Spleen (tissue), 11 donors: ENCODE measurements around the gene COMMD7. TPM values are rescaled to one million over a fixed set of nuclear protein-coding genes. Genes with fewer than 3 reads are reported as not detected.

Source experiments
- DNase-seq: peaks from one replicate; pipeline ENCODE4 v3.0.0-alpha.2; 2020
- H3K27ac ChIP-seq, 8 donors: fragments of 200-600 bp; sonication (generic) in 7 of 8; 1 replicate in 4 of 8; 2 replicates in 4 of 8; pipeline versions ENCODE4 v1.5.0 to v1.8.0; 2016 to 2021; ENCODE audit warnings: inconsistent platforms in 4 of 8, mild to moderate bottlenecking in 4 of 8, moderate library complexity in 1 of 8
- H3K27me3 ChIP-seq, 7 donors: fragments of 200-600 bp; sonication (generic) in 6 of 7; replicated peaks in 1 of 7; 1 replicate in 4 of 7; 2 replicates in 3 of 7; pipeline versions ENCODE4 v1.5.0 to v1.8.0; 2016 to 2021; ENCODE audit warnings: inconsistent platforms in 3 of 7, mild to moderate bottlenecking in 1 of 7
- H3K36me3 ChIP-seq, 6 donors: fragments of 200-600 bp; sonication (generic) in 5 of 6; 1 replicate in 4 of 6; 2 replicates in 2 of 6; pipeline versions ENCODE4 v1.5.0 to v1.8.0; 2016 to 2021; ENCODE audit warnings: inconsistent platforms in 2 of 6
- H3K4me1 ChIP-seq, 6 donors: fragments of 200-600 bp; sonication (generic) in 5 of 6; 1 replicate in 3 of 6; 2 replicates in 3 of 6; pipeline versions ENCODE4 v1.5.0 to v1.8.0; 2016 to 2021; ENCODE audit warnings: inconsistent platforms in 3 of 6
- H3K4me3 ChIP-seq, 8 donors: fragments of 200-600 bp; sonication (generic) in 7 of 8; 1 replicate in 4 of 8; 2 replicates in 4 of 8; pipeline versions ENCODE4 v1.5.0 to v1.8.0; 2016 to 2021; ENCODE audit warnings: inconsistent platforms in 4 of 8, mild to moderate bottlenecking in 4 of 8, moderate library complexity in 2 of 8
- H3K9me3 ChIP-seq, 8 donors: fragments of 200-600 bp; sonication (generic) in 7 of 8; 1 replicate in 4 of 8; 2 replicates in 4 of 8; pipeline versions ENCODE4 v1.5.0 to v1.8.0; 2016 to 2021; ENCODE audit warnings: inconsistent platforms in 4 of 8
- CTCF ChIP-seq, 11 experiments: fragments of 200-600 bp in 7 of 11; fragments of 450-650 bp in 4 of 11; sonication (generic) in 4 of 11; IDR thresholded peaks in 8 of 11; conservative IDR thresholded peaks in 3 of 11; 1 replicate in 7 of 11; 2 replicates in 4 of 11; pipeline versions ENCODE4 v1.4.0 to v1.8.0; 2016 to 2021; ENCODE audit warnings: antibody characterized with exemption in 11 of 11, inconsistent platforms in 4 of 11, mild to moderate bottlenecking in 1 of 11
- POLR2A ChIP-seq, 3 donors: fragments of 450-650 bp; IDR thresholded peaks; one replicate each; pipeline ENCODE4 v1.5.1; 2017; ENCODE audit warnings: antibody characterized with exemption in 3 of 3, mild to moderate bottlenecking in 1 of 3
- POLR2AphosphoS5 ChIP-seq, 3 donors: sonication (generic); formaldehyde crosslinking; IDR thresholded peaks; one replicate each; pipeline ENCODE4 v1.5.1; 2017; ENCODE audit warnings: antibody characterized with exemption in 3 of 3
- WGBS, 5 donors: extraction: QIAGEN DNeasy Blood & Tissue Kit in 3 of 5; methylation state at CpG; one replicate each; pipeline versions ENCODE4 v1.1.5 to v1.1.7; 2013 to 2018; 5-methylcytosine and 5-hydroxymethylcytosine counted together
- intact Hi-C: fragments of 100-400 bp; cut with DNase I; formaldehyde crosslinking; loops from one replicate; pipeline ENCODE4 v1.15.0; 2023; ENCODE audit warnings: low total_unique reads
- polyA plus RNA-seq, 3 donors: library from polyadenylated mRNA; stranded (reverse); fragments of 200-250 nt; gene quantifications; one replicate each; pipeline ENCODE4 v1.2.1, GENCODE V29; 2013
- total RNA-seq, 7 donors: library from RNA; depleted of rRNA in 3 of 7; stranded (reverse); fragments of >200 nt in 3 of 7; fragmentation: NEBNext Ultra II Directional in 4 of 7; extraction: Animal tissue kit (Norgen Biotek cat#: 25700) in 4 of 7; gene quantifications; one replicate each; pipeline versions ENCODE4 v1.1.0 to v1.2.1, GENCODE V29; 2016 to 2021
- donor health status: healthy with polysubstance abuse.
- donor health status: DM: no; HTN: no; CAD: no; lungs with moderate emphysema.
- donor health status: DM: no; HTN: no; CAD: no.
- donor health status: Bipolar disorder and iron deficiency.
- donor health status: healthy.
- donor health status: DM: no; HTN: no; CAD: no.
- donor health status: DM: yes; HTN: yes; CAD: no.

Gene COMMD7
- total and polyA plus RNA-seq, 10 donors: 24.4 to 69.2 (median 38.1) TPM

DNA sequence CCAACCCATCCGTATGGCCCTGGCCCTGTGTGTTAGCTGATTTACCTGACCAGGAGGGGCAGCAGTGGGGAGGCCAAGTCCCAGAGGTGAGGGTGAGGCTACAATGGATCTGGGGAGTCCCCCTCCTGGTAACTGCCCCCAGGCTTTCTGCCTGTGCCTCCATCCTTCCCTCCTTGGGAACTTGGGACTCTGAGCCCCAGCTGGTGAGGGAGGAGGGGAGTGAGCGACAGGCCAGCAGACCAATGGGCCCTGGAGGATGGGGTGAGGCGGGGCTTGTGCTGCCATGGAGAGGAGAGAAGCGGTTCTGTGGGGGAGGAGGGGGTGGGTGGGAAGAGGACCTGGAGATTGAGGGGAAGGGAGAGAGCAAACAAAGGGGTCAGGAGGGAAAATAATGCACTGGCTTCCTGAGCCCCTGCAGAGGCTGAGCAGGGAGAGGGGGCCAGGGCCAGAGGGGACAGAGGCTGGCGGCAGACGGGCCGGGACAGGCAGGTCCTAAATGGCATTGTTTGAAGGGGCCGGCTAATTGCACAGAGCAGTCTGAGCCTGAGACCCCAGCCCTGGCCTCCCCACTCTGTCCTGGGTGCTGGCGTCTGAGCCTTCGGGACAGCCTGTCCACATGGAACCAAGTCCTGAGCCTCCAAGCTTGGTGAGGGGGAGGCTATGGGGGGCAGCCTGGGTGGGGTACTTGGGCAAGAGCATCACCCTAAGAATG, 36.4 kb upstream of the COMMD7 start:
- WGBS, 5 donors: 80 to 93% (median 91%) methylated on average over 10 of the region's 10 CpGs
- DNase-seq: no peak
- no peak for TF ChIP-seq CTCF (IDR thresholded peaks at IDR 0.05 in 8 of 11, conservative IDR thresholded peaks at IDR 0.05 in 3 of 11)
- TF ChIP-seq POLR2A (IDR thresholded peaks at IDR 0.05): no peak
- intact Hi-C loops: loop anchor here (2.0 to 10.0 kb wide), 2 partner anchors 105 to 515 kb away; no protein-coding TSS in a partner anchor
- no peaks in the 10 kb centered on the region for H3K27me3 ChIP-seq
- H3K9me3 ChIP-seq: no peaks in the 10 kb centered on the region
- no peaks in the 10 kb centered on the region for H3K4me1 ChIP-seq
- no peak overlapping the region for H3K27ac ChIP-seq
- no peaks in the 10 kb centered on the region for H3K36me3 ChIP-seq
- no peak overlapping the region for H3K4me3 ChIP-seq

DNA sequence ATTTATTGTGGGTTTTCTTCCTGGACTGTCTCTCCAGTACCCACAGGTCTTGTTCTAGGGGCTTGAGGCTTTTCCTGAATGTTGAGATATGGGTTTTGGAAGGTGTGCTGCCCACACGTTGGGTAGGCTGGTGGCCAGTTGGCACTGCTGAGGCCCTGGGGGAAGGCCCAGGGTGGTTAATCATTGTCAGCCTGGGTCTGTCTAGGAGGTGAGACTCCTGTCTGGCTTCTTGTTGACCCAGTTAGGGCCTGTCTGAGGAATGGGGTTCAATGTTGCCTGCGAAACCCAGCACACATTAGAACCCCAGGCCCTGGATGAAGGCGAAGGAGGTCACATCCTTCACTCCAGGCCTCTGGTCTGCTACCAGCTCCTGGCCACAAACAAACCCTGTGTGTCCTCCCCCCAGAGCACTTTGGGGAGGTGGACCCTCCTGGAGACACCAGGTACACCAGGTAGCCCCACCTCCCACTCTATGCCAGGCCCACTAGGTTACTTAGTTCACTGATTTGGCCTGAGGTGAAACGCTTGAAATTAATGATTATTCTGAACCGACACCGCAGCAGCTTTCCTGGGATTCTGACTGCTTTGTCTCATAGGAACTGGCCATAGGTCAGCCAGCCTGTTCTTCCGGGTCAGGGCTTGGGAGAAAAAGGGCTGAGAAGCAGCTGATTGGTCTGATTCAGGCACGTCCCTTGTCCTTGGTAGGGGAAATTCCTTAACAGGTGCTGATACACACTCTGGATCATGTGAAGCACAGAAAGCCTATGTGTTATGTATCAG, 34.1 kb upstream of the COMMD7 start:
- WGBS, 5 donors: 90 to 93% (median 92%) methylated on average over 7 to 8 of the region's 8 CpGs
- Histone ChIP-seq H3K36me3 (no peaks in the 10 kb centered on the region), H3K9me3 (no peaks in the 10 kb centered on the region), H3K4me3 (no peak overlapping the region), H3K27me3 (no peaks in the 10 kb centered on the region), H3K4me1 (no peaks in the 10 kb centered on the region), H3K27ac (no peak overlapping the region)
- intact Hi-C loops: no loop called here
- TF ChIP-seq POLR2AphosphoS5 (IDR thresholded peaks at IDR 0.05) (no peak), CTCF (IDR thresholded peaks at IDR 0.05 in 8 of 11, conservative IDR thresholded peaks at IDR 0.05 in 3 of 11) (no peak), POLR2A (IDR thresholded peaks at IDR 0.05) (no peak)
- DNase-seq: no peak

GRCh38 chr20:32775336-32775991, 32.2 kb upstream of the COMMD7 start:
- intact Hi-C loops: no loop called here
- 78 to 93% (median 87%) methylated on average over 10 of the region's 10 CpGs for WGBS, 5 donors

More at GRCh38 chr20:32775336-32775991, 32.2 kb upstream of the COMMD7 start:
- TF ChIP-seq POLR2A (IDR thresholded peaks at IDR 0.05): no peak
- no peak for TF ChIP-seq POLR2AphosphoS5 (IDR thresholded peaks at IDR 0.05)
- TF ChIP-seq CTCF (IDR thresholded peaks at IDR 0.05 in 8 of 11, conservative IDR thresholded peaks at IDR 0.05 in 3 of 11): no peak
- H3K4me3 ChIP-seq: no peak overlapping the region
- DNase-seq: no peak
- no peak overlapping the region for H3K27ac ChIP-seq
- H3K9me3 ChIP-seq: no peaks in the 10 kb centered on the region
- peaks cover 0 to 5% (median 0%) of the 10 kb centered on the region in 6 donors for H3K4me1 ChIP-seq
- no peaks in the 10 kb centered on the region for H3K36me3 ChIP-seq
- H3K27me3 ChIP-seq: no peaks in the 10 kb centered on the region
